PC-3 (cell line): Measurements from ENCODE around the gene TVP23C.

Experiments
- EZH2 ChIP-seq: fragments of 300-600 bp; sonication (generic); IDR thresholded peaks from one replicate; pipeline ENCODE4 v1.6.1; 2017; ENCODE audit warnings: antibody characterized with exemption, mild to moderate bottlenecking, low read length; ENCODE audit not compliant: unreplicated experiment
- EZH2phosphoT487 ChIP-seq: fragments of 300-600 bp; sonication (generic); IDR thresholded peaks from 2 replicates; pipeline ENCODE4 v1.6.1; 2018; ENCODE audit warnings: mild to moderate bottlenecking, antibody characterized with exemption, low read length, borderline replicate concordance
- TF ChIP-seq, protein P1 (sequence below): fragments of 300-600 bp; sonication (generic); conservative IDR thresholded peaks from 2 replicates; pipeline ENCODE4 v1.5.1; 2017; ENCODE audit warnings: antibody characterized with exemption, low read depth, mild to moderate bottlenecking, low read length

DNA sequence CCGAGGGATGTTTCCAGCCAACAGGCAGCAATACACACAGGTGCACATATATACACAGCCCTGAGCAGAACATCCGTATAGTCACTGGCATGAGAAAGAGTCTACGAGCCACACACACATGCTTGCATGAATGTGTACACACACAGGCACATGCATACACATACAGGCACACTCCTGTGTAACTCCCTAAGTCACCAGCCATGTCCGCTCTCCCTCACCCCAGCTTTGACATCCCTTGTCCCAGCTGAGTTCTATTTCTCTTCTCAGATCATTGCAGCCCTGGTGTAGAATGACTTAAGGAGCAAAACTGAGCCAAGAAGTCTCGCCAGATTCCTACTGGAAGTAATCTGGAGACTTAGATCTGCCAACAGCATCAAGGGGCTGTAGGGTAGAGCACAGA lies 108.9 kb downstream of the TVP23C start:
- TF ChIP-seq EZH2 (no peak), EZH2phosphoT487 (no peak)
- TF ChIP-seq, protein P1, sequence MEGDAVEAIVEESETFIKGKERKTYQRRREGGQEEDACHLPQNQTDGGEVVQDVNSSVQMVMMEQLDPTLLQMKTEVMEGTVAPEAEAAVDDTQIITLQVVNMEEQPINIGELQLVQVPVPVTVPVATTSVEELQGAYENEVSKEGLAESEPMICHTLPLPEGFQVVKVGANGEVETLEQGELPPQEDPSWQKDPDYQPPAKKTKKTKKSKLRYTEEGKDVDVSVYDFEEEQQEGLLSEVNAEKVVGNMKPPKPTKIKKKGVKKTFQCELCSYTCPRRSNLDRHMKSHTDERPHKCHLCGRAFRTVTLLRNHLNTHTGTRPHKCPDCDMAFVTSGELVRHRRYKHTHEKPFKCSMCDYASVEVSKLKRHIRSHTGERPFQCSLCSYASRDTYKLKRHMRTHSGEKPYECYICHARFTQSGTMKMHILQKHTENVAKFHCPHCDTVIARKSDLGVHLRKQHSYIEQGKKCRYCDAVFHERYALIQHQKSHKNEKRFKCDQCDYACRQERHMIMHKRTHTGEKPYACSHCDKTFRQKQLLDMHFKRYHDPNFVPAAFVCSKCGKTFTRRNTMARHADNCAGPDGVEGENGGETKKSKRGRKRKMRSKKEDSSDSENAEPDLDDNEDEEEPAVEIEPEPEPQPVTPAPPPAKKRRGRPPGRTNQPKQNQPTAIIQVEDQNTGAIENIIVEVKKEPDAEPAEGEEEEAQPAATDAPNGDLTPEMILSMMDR: no peak
